BE2C (cell line): ENCODE data around the gene CSNK2A1.

Experiments
- DNase-seq: peaks from one replicate; pipeline ENCODE4 v3.0.0-alpha.2; 2020
- H3K27me3 ChIP-seq: fragments of 250-450 bp; sonication (Bioruptor Pico); 2 replicates; pipeline ENCODE4 v1.5.1; 2020; ENCODE audit warnings: mild to moderate bottlenecking
- H3K36me3 ChIP-seq: fragments of 250-450 bp; sonication (Bioruptor Pico); 2 replicates; pipeline ENCODE4 v1.5.1; 2020; ENCODE audit warnings: mild to moderate bottlenecking
- H3K4me1 ChIP-seq: fragments of 250-450 bp; sonication (Bioruptor Pico); 2 replicates; pipeline ENCODE4 v1.5.1; 2020
- H3K4me3 ChIP-seq: 2 replicates; pipeline ENCODE4 v1.5.1; 2011; ENCODE audit warnings: low read depth, low read length
- H3K9me3 ChIP-seq: fragments of 250-450 bp; sonication (Bioruptor Pico); 2 replicates; pipeline ENCODE4 v1.5.1; 2020
- TF ChIP-seq, protein P1 (sequence below): IDR thresholded peaks from 2 replicates; pipeline ENCODE4 v1.5.1; 2012; ENCODE audit warnings: mild to moderate bottlenecking, low read depth, low read length

The CSNK2A1 gene

DNA sequence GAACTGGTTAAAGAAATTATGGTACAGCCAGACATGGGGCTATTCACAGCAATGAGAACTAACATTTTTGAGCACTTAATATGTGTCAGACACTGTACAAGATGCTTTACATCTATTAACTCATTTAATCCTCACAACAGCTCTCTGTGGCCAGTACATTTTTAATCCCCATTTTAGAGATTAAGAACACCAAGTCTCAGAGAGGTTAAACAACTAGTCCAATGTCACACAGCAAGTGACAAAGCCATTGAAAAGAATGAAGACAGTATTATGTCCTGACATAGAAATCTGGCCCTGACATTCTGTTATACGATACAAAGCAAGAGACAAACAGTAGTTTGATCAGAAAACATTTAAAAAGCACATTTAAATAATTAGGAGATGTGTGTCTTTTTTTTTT, 3.8 kb upstream of the CSNK2A1 start:
- no peak for DNase-seq
- Histone ChIP-seq H3K4me1 (no peaks in the 10 kb centered on the region), H3K4me3 (no peak overlapping the region), H3K27me3 (no peaks in the 10 kb centered on the region), H3K9me3 (no peaks in the 10 kb centered on the region), H3K36me3 (no peaks in the 10 kb centered on the region; the same call in 1 of the 2 replicates)
- TF ChIP-seq, protein P1, sequence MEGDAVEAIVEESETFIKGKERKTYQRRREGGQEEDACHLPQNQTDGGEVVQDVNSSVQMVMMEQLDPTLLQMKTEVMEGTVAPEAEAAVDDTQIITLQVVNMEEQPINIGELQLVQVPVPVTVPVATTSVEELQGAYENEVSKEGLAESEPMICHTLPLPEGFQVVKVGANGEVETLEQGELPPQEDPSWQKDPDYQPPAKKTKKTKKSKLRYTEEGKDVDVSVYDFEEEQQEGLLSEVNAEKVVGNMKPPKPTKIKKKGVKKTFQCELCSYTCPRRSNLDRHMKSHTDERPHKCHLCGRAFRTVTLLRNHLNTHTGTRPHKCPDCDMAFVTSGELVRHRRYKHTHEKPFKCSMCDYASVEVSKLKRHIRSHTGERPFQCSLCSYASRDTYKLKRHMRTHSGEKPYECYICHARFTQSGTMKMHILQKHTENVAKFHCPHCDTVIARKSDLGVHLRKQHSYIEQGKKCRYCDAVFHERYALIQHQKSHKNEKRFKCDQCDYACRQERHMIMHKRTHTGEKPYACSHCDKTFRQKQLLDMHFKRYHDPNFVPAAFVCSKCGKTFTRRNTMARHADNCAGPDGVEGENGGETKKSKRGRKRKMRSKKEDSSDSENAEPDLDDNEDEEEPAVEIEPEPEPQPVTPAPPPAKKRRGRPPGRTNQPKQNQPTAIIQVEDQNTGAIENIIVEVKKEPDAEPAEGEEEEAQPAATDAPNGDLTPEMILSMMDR: no peak

- H3K4me3 ChIP-seq: no peak overlapping the region
- no peaks in the 10 kb centered on the region; the same call in 1 of the 2 replicates for H3K36me3 ChIP-seq
- H3K9me3 ChIP-seq: no peaks in the 10 kb centered on the region
- H3K4me1 ChIP-seq: no peaks in the 10 kb centered on the region
- TF ChIP-seq, protein P1: no peak
- no peaks in the 10 kb centered on the region for H3K27me3 ChIP-seq
- DNase-seq: no peak
Observed at GRCh38 chr20:546353-546752, 2.8 kb upstream of the CSNK2A1 start.

DNA sequence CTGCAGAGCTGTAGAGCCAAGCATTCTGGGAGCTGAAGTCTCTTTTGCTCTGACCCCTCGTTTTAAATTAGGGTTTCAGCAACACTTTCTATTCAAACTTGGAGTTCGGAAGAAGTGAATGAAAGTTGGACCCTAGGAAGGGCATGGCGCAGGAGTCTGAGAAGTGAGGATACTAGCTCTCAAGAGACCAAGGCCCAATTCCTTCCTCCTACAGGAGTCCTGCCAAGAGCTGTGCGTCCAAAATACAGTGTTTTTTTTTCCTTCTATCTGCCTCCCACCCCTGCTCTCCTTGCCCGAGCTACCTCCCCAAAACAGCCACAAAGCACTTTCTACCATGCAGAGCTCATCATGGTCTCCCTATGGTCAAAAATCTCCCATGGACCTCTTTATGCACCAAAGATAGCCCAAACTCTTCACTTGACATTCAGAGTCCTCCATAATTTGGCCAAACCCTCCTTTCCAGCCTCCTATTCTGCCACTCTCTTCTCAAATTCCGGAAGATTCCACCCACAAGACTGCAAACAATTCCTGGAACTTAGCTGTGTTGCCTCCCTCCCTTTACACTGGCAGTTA, 649 bp upstream of the CSNK2A1 start:
- peak overlapping the region; percentile 83 for H3K4me3 ChIP-seq
- no peak for DNase-seq
- TF ChIP-seq, protein P1: no peak
- H3K36me3 ChIP-seq: peaks cover 2% of the 10 kb centered on the region; the same call in 1 of the 2 replicates
- no peaks in the 10 kb centered on the region for H3K9me3 ChIP-seq
- no peaks in the 10 kb centered on the region for H3K27me3 ChIP-seq
- no peaks in the 10 kb centered on the region for H3K4me1 ChIP-seq

- peak; percentile 7 for DNase-seq
- TF ChIP-seq, protein P1: no peak
- H3K4me3 ChIP-seq: peak overlapping the region; percentile 83
- no peaks in the 10 kb centered on the region for H3K9me3 ChIP-seq
- H3K36me3 ChIP-seq: peaks cover 2% of the 10 kb centered on the region; the same call in 1 of the 2 replicates
- H3K4me1 ChIP-seq: no peaks in the 10 kb centered on the region
- H3K27me3 ChIP-seq: no peaks in the 10 kb centered on the region
Observed at GRCh38 chr20:542777-543368, 717 bp downstream of the CSNK2A1 start.

- Histone ChIP-seq H3K36me3 (peaks cover 2% of the 10 kb centered on the region; the same call in 1 of the 2 replicates), H3K9me3 (no peaks in the 10 kb centered on the region), H3K4me1 (no peaks in the 10 kb centered on the region), H3K27me3 (no peaks in the 10 kb centered on the region), H3K4me3 (no peak overlapping the region)
- TF ChIP-seq, protein P1: no peak
- no peak for DNase-seq
Observed at GRCh38 chr20:540391-541201, 3.0 kb downstream of the CSNK2A1 start.
